Epithelial cell of proximal tubule (primary cell): ENCODE data around the gene CARD11. TPM values are rescaled to one million over a fixed set of nuclear protein-coding genes. Genes with fewer than 3 reads are reported as not detected.

Source experiments
- DNase-seq: peaks from one replicate; pipeline ENCODE4 v3.0.0-alpha.2; 2011; ENCODE audit warnings: low read depth
- H3K4me3 ChIP-seq: 2 replicates; pipeline ENCODE4 v1.5.1; 2011; ENCODE audit warnings: low read depth, mild to moderate bottlenecking, low read length
- CTCF ChIP-seq: conservative IDR thresholded peaks from 2 replicates; pipeline ENCODE4 v1.5.1; 2012; ENCODE audit warnings: low read depth, mild to moderate bottlenecking, low read length
- total RNA-seq: library from RNA; depleted of rRNA; stranded (reverse); fragments of >200 nt; gene quantifications from 2 replicates; pipeline ENCODE4 v1.2.3, GENCODE V29; 2015

CARD11 gene
- total RNA-seq, 1 donor from 2014 or later = 18.7 TPM

GRCh38 chr7:2862831-2863361 is 180.8 kb downstream of the CARD11 start:
- TF ChIP-seq CTCF = no peak
- no peak overlapping the region for H3K4me3 ChIP-seq
- DNase-seq = no peak

GRCh38 chr7:2861509-2861908 is 182.2 kb downstream of the CARD11 start:
- no peak for DNase-seq
- TF ChIP-seq CTCF = no peak
- no peak overlapping the region for H3K4me3 ChIP-seq

- no peak for DNase-seq
- no peak overlapping the region for H3K4me3 ChIP-seq
- no peak for TF ChIP-seq CTCF
Measured at GRCh38 chr7:2860627-2861133, 183.0 kb downstream of the CARD11 start.

GRCh38 chr7:2859952-2860351 is 183.7 kb downstream of the CARD11 start:
- H3K4me3 ChIP-seq = no peak overlapping the region
- no peak for DNase-seq
- no peak for TF ChIP-seq CTCF

- no peak overlapping the region for H3K4me3 ChIP-seq
- no peak for DNase-seq
- TF ChIP-seq CTCF = no peak
Measured at GRCh38 chr7:2858621-2859020, 185.0 kb downstream of the CARD11 start.

- H3K4me3 ChIP-seq = no peak overlapping the region
Measured at GRCh38 chr7:2856388-2857169, 187.1 kb downstream of the CARD11 start.

More at GRCh38 chr7:2856388-2857169, 187.1 kb downstream of the CARD11 start:
- TF ChIP-seq CTCF = no peak
- DNase-seq = no peak

Other genes with a start within 250 kb of the CARD11 start
- gene GNA12, start 199.6 kb downstream of the CARD11 start, total RNA-seq = 19.3 and 22.4 TPM in 2 replicates